Measurements from ENCODE around the gene TLK2.
"Not testable (repeated sequence)": the region's sequence is repeated elsewhere in the genome, so short reads cannot be mapped to it uniquely, and the experiment has no call there.

DNA sequence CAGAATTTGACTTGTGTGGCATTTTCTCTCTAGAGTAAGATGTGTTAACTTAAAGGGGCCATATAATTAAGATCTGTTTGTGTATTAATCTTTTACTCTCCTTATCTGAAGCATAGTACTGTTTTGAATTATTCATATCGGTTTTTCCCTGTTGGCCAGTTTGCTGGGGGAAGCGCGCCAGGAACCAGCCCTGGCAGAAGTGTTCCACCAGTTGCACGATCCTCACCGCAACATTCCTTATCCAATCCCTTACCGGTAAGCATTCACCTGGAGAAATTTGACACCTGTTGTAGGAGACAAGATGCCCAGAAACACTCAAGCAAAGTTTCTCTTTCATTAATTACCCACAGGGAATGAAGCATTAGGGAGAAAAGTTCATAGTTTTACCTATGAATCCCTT is 45.5 kb downstream of the TLK2 start:
- TF ChIP-seq, protein P1, sequence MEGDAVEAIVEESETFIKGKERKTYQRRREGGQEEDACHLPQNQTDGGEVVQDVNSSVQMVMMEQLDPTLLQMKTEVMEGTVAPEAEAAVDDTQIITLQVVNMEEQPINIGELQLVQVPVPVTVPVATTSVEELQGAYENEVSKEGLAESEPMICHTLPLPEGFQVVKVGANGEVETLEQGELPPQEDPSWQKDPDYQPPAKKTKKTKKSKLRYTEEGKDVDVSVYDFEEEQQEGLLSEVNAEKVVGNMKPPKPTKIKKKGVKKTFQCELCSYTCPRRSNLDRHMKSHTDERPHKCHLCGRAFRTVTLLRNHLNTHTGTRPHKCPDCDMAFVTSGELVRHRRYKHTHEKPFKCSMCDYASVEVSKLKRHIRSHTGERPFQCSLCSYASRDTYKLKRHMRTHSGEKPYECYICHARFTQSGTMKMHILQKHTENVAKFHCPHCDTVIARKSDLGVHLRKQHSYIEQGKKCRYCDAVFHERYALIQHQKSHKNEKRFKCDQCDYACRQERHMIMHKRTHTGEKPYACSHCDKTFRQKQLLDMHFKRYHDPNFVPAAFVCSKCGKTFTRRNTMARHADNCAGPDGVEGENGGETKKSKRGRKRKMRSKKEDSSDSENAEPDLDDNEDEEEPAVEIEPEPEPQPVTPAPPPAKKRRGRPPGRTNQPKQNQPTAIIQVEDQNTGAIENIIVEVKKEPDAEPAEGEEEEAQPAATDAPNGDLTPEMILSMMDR (IDR thresholded peaks at IDR 0.05) = not testable (repeated sequence)
- not testable (repeated sequence) for TF ChIP-seq POLR2A (IDR thresholded peaks at IDR 0.05)
